ENCODE results near the gene GRAMD2A.

- TF ChIP-seq CTCF (IDR thresholded peaks at IDR 0.05) (no peak), POLR2A (IDR thresholded peaks at IDR 0.05) (no peak)
These were observed 30.7 kb downstream of the GRAMD2A start for GRCh38 chr15:72166716-72167417.
